ENCODE data around the gene CCDC187.

CCDC187 gene

GRCh38 chr9:136255896-136256890 lies 47.7 kb downstream of the CCDC187 start:
- TF ChIP-seq, protein P1, sequence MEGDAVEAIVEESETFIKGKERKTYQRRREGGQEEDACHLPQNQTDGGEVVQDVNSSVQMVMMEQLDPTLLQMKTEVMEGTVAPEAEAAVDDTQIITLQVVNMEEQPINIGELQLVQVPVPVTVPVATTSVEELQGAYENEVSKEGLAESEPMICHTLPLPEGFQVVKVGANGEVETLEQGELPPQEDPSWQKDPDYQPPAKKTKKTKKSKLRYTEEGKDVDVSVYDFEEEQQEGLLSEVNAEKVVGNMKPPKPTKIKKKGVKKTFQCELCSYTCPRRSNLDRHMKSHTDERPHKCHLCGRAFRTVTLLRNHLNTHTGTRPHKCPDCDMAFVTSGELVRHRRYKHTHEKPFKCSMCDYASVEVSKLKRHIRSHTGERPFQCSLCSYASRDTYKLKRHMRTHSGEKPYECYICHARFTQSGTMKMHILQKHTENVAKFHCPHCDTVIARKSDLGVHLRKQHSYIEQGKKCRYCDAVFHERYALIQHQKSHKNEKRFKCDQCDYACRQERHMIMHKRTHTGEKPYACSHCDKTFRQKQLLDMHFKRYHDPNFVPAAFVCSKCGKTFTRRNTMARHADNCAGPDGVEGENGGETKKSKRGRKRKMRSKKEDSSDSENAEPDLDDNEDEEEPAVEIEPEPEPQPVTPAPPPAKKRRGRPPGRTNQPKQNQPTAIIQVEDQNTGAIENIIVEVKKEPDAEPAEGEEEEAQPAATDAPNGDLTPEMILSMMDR (conservative IDR thresholded peaks at IDR 0.05): peak; percentile 62
- no peak overlapping the region for H3K27ac ChIP-seq

GRCh38 chr9:136255166-136255538 lies 48.7 kb downstream of the CCDC187 start:
- TF ChIP-seq, protein P1 (conservative IDR thresholded peaks at IDR 0.05): no peak
- H3K27ac ChIP-seq: no peak overlapping the region

GRCh38 chr9:136254381-136255165 lies 49.3 kb downstream of the CCDC187 start:
- TF ChIP-seq, protein P1 (conservative IDR thresholded peaks at IDR 0.05): no peak
- H3K27ac ChIP-seq: no peak overlapping the region

DNA sequence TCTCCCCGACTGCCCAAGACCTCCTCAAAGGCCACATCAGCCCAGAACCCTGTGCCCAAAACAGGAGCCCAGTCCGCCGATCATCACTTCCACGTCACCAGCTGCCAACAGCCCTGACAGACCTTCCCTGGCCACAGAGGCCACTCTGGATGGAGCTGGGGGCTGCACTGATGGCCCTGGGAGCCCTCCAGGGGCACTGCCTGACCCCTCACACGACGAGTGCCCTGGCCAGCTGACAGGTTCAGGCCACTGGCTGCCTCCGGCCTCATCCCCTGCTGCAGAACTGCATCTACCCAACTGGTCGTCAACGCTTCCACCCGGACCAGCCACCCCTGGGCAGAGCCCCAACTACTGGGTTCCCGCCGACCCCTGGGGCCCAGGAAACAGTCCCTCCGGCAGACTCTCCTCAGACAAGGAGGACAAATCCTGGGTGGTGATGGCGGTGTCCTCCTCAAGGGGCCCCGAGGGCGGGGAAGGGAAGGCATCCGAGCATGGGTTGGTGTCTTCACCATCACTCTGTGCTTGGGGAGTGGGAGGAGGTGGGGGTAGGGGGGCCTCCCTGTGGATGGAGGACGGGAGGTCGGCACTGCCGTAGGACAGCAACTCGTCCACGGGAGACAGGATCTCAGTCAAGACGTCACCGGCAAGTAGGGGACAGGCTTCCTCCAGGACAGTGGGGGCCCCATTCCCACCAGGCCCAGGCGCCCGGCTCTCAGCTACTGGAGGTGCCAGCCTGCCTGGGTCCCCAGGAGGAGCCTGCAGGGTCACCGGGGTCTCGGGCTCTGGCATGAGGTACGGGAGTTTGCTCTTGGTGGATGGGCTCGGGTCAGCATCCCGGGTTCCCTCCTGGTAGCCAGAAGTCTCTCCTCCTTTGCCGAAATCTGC lies 50.4 kb downstream of the CCDC187 start:
- TF ChIP-seq, protein P1 (conservative IDR thresholded peaks at IDR 0.05): no peak
- H3K27ac ChIP-seq: no peak overlapping the region

DNA sequence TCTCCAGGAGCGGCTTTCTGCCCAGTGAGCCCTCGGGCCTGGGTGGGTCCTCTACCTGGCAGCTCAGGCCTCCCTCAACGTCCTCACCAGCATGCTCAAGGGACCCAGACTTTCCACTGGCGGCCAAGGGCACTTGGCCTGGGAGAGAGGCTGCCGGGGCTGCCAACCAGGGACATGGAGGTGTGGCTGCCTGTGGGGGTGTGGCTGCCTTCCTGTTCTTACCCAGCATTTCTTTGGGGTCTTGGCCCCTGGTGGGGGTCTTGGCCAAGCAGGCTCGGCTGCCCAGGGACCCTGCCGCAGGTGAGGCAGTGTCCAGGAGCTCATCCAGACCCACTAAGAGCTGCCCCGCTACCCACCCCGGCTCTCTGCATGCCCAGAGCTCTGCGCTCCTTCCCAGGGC lies 51.0 kb downstream of the CCDC187 start:
- TF ChIP-seq, protein P1 (conservative IDR thresholded peaks at IDR 0.05): no peak
- no peak overlapping the region for H3K27ac ChIP-seq

GRCh38 chr9:136252281-136252680 lies 51.6 kb downstream of the CCDC187 start:
- TF ChIP-seq, protein P1 (conservative IDR thresholded peaks at IDR 0.05): no peak
- H3K27ac ChIP-seq: no peak overlapping the region
